Hepatocyte (in vitro differentiated cells): ENCODE results near the gene PWWP2B. TPM values are rescaled to one million over a fixed set of nuclear protein-coding genes. Genes with fewer than 3 reads are reported as not detected.
A peak's percentile ranks its signal among the peaks of the same experiment; 100 is the strongest.

Experiments used
- DNase-seq: peaks from one replicate; pipeline ENCODE4 v3.0.0-alpha.2; 2016; ENCODE audit warnings: low spot score
- H2AFZ ChIP-seq: fragments of 200-600 bp; sonication (generic); 2 replicates; pipeline ENCODE4 v1.6.0; 2016; ENCODE audit warnings: antibody characterized with exemption, mild to moderate bottlenecking
- H3K27ac ChIP-seq: fragments of 200-600 bp; sonication (generic); 2 replicates; pipeline ENCODE4 v1.5.1; 2016; ENCODE audit warnings: mild to moderate bottlenecking
- H3K27me3 ChIP-seq: fragments of 200-600 bp; sonication (generic); 2 replicates; pipeline ENCODE4 v1.6.1; 2016
- H3K36me3 ChIP-seq: fragments of 200-600 bp; sonication (generic); replicated peaks from 2 replicates; pipeline ENCODE4 v1.5.1; 2016; ENCODE audit warnings: low read depth; ENCODE audit not compliant: insufficient read depth
- H3K4me1 ChIP-seq: fragments of 200-600 bp; sonication (generic); 2 replicates; pipeline ENCODE4 v1.5.1; 2016; ENCODE audit warnings: mild to moderate bottlenecking, moderate library complexity; ENCODE audit not compliant: insufficient read depth
- H3K4me2 ChIP-seq: fragments of 200-600 bp; sonication (generic); 2 replicates; pipeline ENCODE4 v1.6.0; 2016
- H3K4me3 ChIP-seq: fragments of 200-600 bp; sonication (generic); 2 replicates; pipeline ENCODE4 v1.5.1; 2016; ENCODE audit warnings: mild to moderate bottlenecking
- H3K79me2 ChIP-seq: fragments of 200-600 bp; sonication (generic); 2 replicates; pipeline ENCODE4 v1.6.0; 2017; ENCODE audit warnings: mild to moderate bottlenecking
- H3K9me2 ChIP-seq: fragments of 200-600 bp; sonication (generic); replicated peaks from 2 replicates; pipeline ENCODE4 v1.6.0; 2017; ENCODE audit warnings: mild to moderate bottlenecking; ENCODE audit not compliant: insufficient read depth
- H3K9me3 ChIP-seq: fragments of 200-600 bp; sonication (generic); 2 replicates; pipeline ENCODE4 v1.5.1; 2016; ENCODE audit warnings: low read depth, mild to moderate bottlenecking
- H4K20me1 ChIP-seq: fragments of 200-600 bp; sonication (generic); 2 replicates; pipeline ENCODE4 v1.6.0; 2016; ENCODE audit warnings: mild to moderate bottlenecking; ENCODE audit not compliant: insufficient read depth, poor library complexity, severe bottlenecking
- EZH2 ChIP-seq: fragments of 200-600 bp; sonication (generic); IDR thresholded peaks from 2 replicates; pipeline ENCODE4 v1.6.1; 2016; ENCODE audit warnings: antibody characterized with exemption, mild to moderate bottlenecking, borderline replicate concordance
- EZH2phosphoT487 ChIP-seq: fragments of 200-600 bp; sonication (generic); IDR thresholded peaks from one replicate; pipeline ENCODE4 v1.6.1; 2018; ENCODE audit warnings: antibody characterized with exemption, mild to moderate bottlenecking, low read depth, moderate library complexity; ENCODE audit not compliant: unreplicated experiment, severe bottlenecking
- WGBS: methylation state at CpG from one replicate; pipeline ENCODE4 v1.1.6; 2016; ENCODE audit warnings: low lambda C conversion rate; ENCODE audit errors: missing lambda C conversion rate; 5-methylcytosine and 5-hydroxymethylcytosine counted together
- polyA plus RNA-seq: library from polyadenylated mRNA; unstranded; fragments of >200 nt; fragmentation: Nextera tagmentation; extraction: Ambion mirVana; gene quantifications from 2 replicates; pipeline ENCODE4 v1.2.1, GENCODE V29; 2016
- total RNA-seq: library from RNA; depleted of rRNA; stranded (reverse); fragments of >200 nt; gene quantifications from 2 replicates; pipeline ENCODE4 v1.2.3, GENCODE V29; 2014
- TF ChIP-seq, protein P1 (sequence below): fragments of 200-600 bp; sonication (generic); IDR thresholded peaks from 2 replicates; pipeline ENCODE4 v1.5.1; 2016; ENCODE audit warnings: antibody characterized with exemption, mild to moderate bottlenecking; ENCODE audit not compliant: poor library complexity

The PWWP2B gene
- total and polyA plus RNA-seq, 2 experiments from 2014 or later, result 10.7 to 18.0 TPM

DNA sequence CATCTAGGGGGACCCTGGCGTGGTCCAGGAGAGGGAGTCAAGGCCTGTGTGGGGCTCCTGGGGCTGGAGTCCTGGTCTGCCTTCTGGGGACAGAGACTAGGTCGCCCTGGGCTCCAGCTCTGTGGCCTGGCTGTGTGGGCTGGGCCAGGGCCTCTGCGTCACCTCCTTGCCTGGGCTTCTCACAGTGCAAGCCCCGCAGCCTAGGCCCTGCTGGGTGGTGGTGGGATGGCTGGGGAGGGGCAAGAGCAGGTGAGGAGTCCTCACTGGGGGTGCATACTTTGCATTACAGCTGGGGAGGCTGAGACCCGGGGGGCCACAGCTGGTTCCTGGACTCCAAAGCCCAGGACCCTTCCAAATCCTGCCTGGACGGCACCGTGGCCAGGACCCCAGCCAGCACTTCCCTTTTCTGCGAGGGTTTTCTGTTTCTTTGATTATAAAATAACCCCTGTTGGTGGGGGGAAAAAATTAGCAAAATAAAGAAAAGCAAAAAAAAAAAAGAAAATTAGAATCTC is 23.5 kb downstream of the PWWP2B start:
- TF ChIP-seq, protein P1, sequence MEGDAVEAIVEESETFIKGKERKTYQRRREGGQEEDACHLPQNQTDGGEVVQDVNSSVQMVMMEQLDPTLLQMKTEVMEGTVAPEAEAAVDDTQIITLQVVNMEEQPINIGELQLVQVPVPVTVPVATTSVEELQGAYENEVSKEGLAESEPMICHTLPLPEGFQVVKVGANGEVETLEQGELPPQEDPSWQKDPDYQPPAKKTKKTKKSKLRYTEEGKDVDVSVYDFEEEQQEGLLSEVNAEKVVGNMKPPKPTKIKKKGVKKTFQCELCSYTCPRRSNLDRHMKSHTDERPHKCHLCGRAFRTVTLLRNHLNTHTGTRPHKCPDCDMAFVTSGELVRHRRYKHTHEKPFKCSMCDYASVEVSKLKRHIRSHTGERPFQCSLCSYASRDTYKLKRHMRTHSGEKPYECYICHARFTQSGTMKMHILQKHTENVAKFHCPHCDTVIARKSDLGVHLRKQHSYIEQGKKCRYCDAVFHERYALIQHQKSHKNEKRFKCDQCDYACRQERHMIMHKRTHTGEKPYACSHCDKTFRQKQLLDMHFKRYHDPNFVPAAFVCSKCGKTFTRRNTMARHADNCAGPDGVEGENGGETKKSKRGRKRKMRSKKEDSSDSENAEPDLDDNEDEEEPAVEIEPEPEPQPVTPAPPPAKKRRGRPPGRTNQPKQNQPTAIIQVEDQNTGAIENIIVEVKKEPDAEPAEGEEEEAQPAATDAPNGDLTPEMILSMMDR, result no peak
- TF ChIP-seq EZH2 (no peak), EZH2phosphoT487 (no peak)
- Histone ChIP-seq H3K4me1 (peaks cover 56% of the 10 kb centered on the region), H2AFZ (no peak overlapping the region), H3K9me2 (no peaks in the 10 kb centered on the region), H3K36me3 (no peaks in the 10 kb centered on the region), H3K4me2 (peak overlapping the region; percentile 71), H3K4me3 (no peak overlapping the region), H4K20me1 (no peaks in the 10 kb centered on the region), H3K27me3 (no peaks in the 10 kb centered on the region), H3K27ac (peak overlapping the region; percentile 99), H3K9me3 (no peaks in the 10 kb centered on the region), H3K79me2 (peaks cover 39% of the 10 kb centered on the region)
- 86% methylated on average over 8 of the region's 8 CpGs for WGBS
- no peak for DNase-seq

DNA sequence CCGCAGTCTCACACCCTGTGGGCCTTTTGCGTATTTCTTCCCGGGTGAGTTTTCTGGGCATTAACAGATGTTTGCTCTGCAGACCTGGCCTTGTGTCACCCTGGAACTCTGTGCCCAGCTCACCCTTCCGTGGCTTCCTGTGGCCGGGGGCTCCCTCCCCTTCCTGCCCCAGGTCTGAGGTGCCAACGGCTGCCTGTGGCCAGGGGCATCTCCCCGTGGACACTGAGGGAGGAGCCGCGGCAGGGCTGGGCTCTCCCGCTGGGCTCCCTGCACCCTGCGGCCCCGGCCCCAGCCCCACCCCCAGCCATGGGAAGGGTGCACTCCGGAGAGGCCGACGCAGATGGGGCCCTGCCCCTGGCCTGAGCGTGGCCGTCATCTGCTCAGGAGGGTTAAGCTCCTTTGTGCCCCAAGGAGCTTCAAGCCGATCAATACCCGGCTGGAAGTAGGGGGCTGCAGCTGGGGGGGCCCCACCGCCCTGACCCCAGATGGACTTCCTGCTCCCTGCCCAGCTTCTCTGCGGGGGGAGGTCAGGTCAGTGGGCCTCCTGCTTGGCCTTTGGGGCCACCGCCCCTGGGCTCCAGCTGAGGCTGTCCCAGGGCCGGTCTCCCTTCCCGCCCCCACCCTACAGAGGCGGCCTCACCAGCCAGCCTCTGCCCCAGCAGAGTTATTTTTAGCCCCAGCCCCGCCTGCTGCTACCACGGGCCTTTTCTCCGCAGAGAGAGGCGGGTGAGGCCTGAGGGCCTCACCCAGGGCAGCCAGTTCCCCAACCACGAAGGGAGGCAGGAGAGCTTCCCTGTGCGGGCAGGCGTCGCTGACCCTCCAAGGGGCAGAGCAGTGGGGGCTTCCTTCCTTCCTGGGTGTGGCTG is 24.2 kb downstream of the PWWP2B start:
- no peaks in the 10 kb centered on the region for H3K36me3 ChIP-seq
- H3K4me3 ChIP-seq, result no peak overlapping the region
- H3K27ac ChIP-seq, result peak overlapping the region; percentile 99
- H3K9me2 ChIP-seq, result no peaks in the 10 kb centered on the region
- H2AFZ ChIP-seq, result no peak overlapping the region
- H3K79me2 ChIP-seq, result peaks cover 32% of the 10 kb centered on the region
- H4K20me1 ChIP-seq, result no peaks in the 10 kb centered on the region
- peak; percentile 89 for DNase-seq
- no peaks in the 10 kb centered on the region for H3K9me3 ChIP-seq
- H3K4me1 ChIP-seq, result peaks cover 56% of the 10 kb centered on the region
- H3K27me3 ChIP-seq, result no peaks in the 10 kb centered on the region
- H3K4me2 ChIP-seq, result peak overlapping the region; percentile 71
- TF ChIP-seq EZH2 (no peak), EZH2phosphoT487 (no peak)
- TF ChIP-seq, protein P1, result no peak
- WGBS, result 37% methylated on average over 17 of the region's 33 CpGs

DNA sequence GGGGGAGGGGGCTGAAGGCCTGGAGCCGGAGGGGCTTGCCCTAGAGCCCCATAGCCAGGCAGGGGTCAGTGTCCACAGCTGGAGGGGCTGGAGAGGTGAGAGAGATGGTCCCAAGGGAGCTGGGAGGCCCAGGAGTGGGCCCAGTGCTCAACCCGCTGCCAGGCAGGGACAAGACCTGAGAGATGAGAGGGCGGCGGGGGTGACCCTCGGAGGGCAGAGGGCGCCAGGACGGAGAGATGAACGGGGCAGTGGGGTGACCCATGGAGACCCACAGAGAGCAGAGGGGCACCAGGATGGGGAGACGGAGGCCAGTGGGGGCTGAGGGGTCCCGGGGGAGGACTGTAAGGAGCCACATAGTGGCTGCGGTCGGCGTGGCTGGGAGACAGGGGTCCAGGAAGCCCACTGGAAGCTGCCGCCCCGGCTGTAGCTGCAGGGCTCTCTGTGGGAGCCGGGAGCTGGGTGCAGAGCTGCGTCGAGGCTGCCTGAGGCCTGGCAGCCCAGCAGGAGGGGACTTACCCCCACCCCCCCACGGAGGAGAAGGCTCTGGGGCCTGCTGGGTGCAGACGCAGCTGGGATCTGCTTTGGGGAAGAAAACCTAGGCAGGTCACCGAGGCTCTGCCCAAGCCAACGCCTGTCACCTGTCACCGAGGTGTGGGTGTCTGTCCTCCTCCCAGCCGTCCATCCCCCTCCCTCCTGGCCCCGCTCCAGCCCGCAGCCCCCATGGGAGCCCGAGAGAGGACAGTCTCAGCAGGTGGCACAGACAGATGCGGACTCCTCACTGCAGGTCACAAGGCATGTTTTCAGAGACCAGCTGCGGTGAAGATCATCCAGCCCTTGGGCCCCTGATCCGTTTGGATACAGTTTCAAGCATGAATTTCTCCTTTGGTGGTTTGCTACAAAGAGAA is 25.1 kb downstream of the PWWP2B start:
- no peaks in the 10 kb centered on the region for H3K36me3 ChIP-seq
- H2AFZ ChIP-seq, result no peak overlapping the region
- H3K27ac ChIP-seq, result peak overlapping the region; percentile 99
- H3K9me3 ChIP-seq, result no peaks in the 10 kb centered on the region
- peaks cover 23% of the 10 kb centered on the region for H3K79me2 ChIP-seq
- no peaks in the 10 kb centered on the region for H3K27me3 ChIP-seq
- no peaks in the 10 kb centered on the region for H3K9me2 ChIP-seq
- no peaks in the 10 kb centered on the region for H4K20me1 ChIP-seq
- peaks cover 56% of the 10 kb centered on the region for H3K4me1 ChIP-seq
- peak overlapping the region; percentile 71 for H3K4me2 ChIP-seq
- WGBS, result 83% methylated on average over 25 of the region's 30 CpGs
- TF ChIP-seq EZH2 (no peak), EZH2phosphoT487 (no peak)
- TF ChIP-seq, protein P1, result no peak
- H3K4me3 ChIP-seq, result no peak overlapping the region
- DNase-seq, result no peak
